Dendritic cell treated with granulocyte-macrophage colony-stimulating factor and Interleukin-4, amounts not matched to agents 40 ng/mL and 50 ng/mL, for 4 days (primary cell): Measurements from ENCODE around the gene CHRNE.

Experiments used
- H3K27ac Mint-ChIP-seq: one replicate; pipeline ENCODE4 v1.8.0; 2022; ENCODE audit warnings: mild to moderate bottlenecking, mixed read lengths
- H3K27me3 Mint-ChIP-seq: one replicate; pipeline ENCODE4 v1.8.0; 2022; ENCODE audit warnings: mild to moderate bottlenecking, mixed read lengths
- H3K36me3 Mint-ChIP-seq: one replicate; pipeline ENCODE4 v1.8.0; 2022; ENCODE audit warnings: low read depth, mixed read lengths
- H3K4me1 Mint-ChIP-seq: one replicate; pipeline ENCODE4 v1.8.0; 2022; ENCODE audit warnings: low read depth, mixed read lengths
- H3K4me3 Mint-ChIP-seq: one replicate; pipeline ENCODE4 v1.8.0; 2022; ENCODE audit warnings: mild to moderate bottlenecking, moderate library complexity, mixed read lengths
- H3K9me3 Mint-ChIP-seq: one replicate; pipeline ENCODE4 v1.8.0; 2022; ENCODE audit warnings: mixed read lengths
- intact Hi-C: fragments of 100-400 bp; cut with micrococcal nuclease; formaldehyde crosslinking; loops from one replicate; pipeline ENCODE4 v1.15.0; 2022

Gene CHRNE

GRCh38 chr17:4903051-4903818, at the start of gene CHRNE:
Gene CHRNE (minus strand): TSS chr17:4903098. CDS start chr17:4903063, 35 bp downstream.
- peaks cover 47% of the 10 kb centered on the region for H3K27me3 Mint-ChIP-seq
- no peak within 1 kb of the TSS for H3K4me3 Mint-ChIP-seq
- peaks cover 48% of the 10 kb centered on the region for H3K4me1 Mint-ChIP-seq
- intact Hi-C loops, result no loop called here
- no peaks in the 10 kb centered on the region for H3K9me3 Mint-ChIP-seq
- no peaks in the 10 kb centered on the region for H3K36me3 Mint-ChIP-seq
- peak within 1 kb of the TSS; percentile 82 for H3K27ac Mint-ChIP-seq

GRCh38 chr17:4951486-4951885, 48.6 kb upstream of the CHRNE start:
- intact Hi-C loops, result no loop called here
- H3K27ac Mint-ChIP-seq, result peak overlapping the region; percentile 90

GRCh38 chr17:4950746-4951204, 47.9 kb upstream of the CHRNE start, which contains the start of gene ENO3:
Gene ENO3 (plus strand): TSS chr17:4951119. CDS start chr17:4951830, 711 bp downstream.
- intact Hi-C loops, result no loop called here
- peaks cover 31% of the 10 kb centered on the region for H3K36me3 Mint-ChIP-seq
- H3K27me3 Mint-ChIP-seq, result peaks cover under 1% of the 10 kb centered on the region
- H3K27ac Mint-ChIP-seq, result peak within 1 kb of the TSS; percentile 90
- H3K9me3 Mint-ChIP-seq, result no peaks in the 10 kb centered on the region
- H3K4me1 Mint-ChIP-seq, result peaks cover 46% of the 10 kb centered on the region
- H3K4me3 Mint-ChIP-seq, result peak within 1 kb of the TSS; percentile 75

More at GRCh38 chr17:4951486-4951885, 48.6 kb upstream of the CHRNE start:
- Mint-ChIP-seq H3K4me1 (peaks cover 47% of the 10 kb centered on the region), H3K4me3 (no peak overlapping the region), H3K9me3 (no peaks in the 10 kb centered on the region), H3K27me3 (peaks cover 5% of the 10 kb centered on the region), H3K36me3 (peaks cover 24% of the 10 kb centered on the region)

GRCh38 chr17:4950075-4950745, 47.3 kb upstream of the CHRNE start:
- peaks cover 49% of the 10 kb centered on the region for H3K4me1 Mint-ChIP-seq
- no peaks in the 10 kb centered on the region for H3K27me3 Mint-ChIP-seq
- no peaks in the 10 kb centered on the region for H3K9me3 Mint-ChIP-seq
- peaks cover 37% of the 10 kb centered on the region for H3K36me3 Mint-ChIP-seq
- H3K27ac Mint-ChIP-seq, result peak overlapping the region; percentile 90
- intact Hi-C loops, result no loop called here
- H3K4me3 Mint-ChIP-seq, result peak overlapping the region; percentile 75

DNA sequence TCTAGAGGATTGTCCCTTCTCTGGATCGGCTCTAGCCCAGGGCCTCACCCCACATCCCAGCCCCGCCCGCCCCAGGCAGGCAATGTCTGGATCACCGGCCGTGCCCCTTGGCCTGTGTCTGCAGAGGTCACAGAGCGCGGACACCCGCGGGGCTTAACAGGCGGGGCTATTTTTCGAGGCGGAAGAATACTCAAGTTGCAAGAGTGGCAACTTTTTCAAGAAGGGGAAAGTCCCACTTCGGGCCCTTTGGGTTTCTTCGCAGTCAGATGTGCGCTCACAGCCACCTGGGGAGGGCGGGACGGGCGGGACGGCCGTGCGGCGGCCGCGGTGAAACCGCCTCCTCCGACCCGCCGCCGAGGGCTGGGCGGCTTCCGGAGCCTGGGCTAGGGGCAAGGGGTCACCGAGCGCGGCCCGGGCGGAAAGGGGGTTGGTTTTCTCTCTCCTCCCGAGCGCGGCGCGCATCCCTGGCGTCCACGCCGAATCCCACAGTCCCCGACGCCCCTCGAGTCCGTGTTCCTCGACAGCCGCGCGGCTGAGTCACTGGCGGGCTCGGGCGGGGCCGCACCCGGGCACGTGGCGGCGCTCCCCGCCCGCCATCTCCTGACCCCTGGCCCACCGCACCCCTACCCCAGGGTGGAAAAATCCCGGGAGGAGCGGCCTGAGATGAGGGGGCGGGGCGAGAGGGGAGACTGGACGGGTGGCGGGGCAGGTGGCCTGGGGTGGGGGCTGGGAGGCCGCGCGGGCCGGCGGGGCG, 46.6 kb upstream of the CHRNE start:
- no peaks in the 10 kb centered on the region for H3K9me3 Mint-ChIP-seq
- peaks cover 44% of the 10 kb centered on the region for H3K36me3 Mint-ChIP-seq
- peaks cover 56% of the 10 kb centered on the region for H3K4me1 Mint-ChIP-seq
- H3K27ac Mint-ChIP-seq, result peak overlapping the region; percentile 90
- intact Hi-C loops, result loop anchor here (5.0 kb wide), 2 partner anchors 38 to 42 kb away; partner anchors contain the start of gene CAMTA2
- peak overlapping the region; percentile 84 for H3K4me3 Mint-ChIP-seq
- no peaks in the 10 kb centered on the region for H3K27me3 Mint-ChIP-seq

- peak overlapping the region; percentile 90 for H3K27ac Mint-ChIP-seq
- no peaks in the 10 kb centered on the region for H3K9me3 Mint-ChIP-seq
- peaks cover 50% of the 10 kb centered on the region for H3K36me3 Mint-ChIP-seq
- no peaks in the 10 kb centered on the region for H3K27me3 Mint-ChIP-seq
- H3K4me3 Mint-ChIP-seq, result peak overlapping the region; percentile 84
- intact Hi-C loops, result loop anchor here (1.0 to 5.0 kb wide), 4 partner anchors 9 to 42 kb away; partner anchors contain the start of genes CAMTA2, RNF167, SLC25A11 and SPAG7
- peaks cover 60% of the 10 kb centered on the region for H3K4me1 Mint-ChIP-seq
Measured at GRCh38 chr17:4948931-4949320, 46.0 kb upstream of the CHRNE start.

DNA sequence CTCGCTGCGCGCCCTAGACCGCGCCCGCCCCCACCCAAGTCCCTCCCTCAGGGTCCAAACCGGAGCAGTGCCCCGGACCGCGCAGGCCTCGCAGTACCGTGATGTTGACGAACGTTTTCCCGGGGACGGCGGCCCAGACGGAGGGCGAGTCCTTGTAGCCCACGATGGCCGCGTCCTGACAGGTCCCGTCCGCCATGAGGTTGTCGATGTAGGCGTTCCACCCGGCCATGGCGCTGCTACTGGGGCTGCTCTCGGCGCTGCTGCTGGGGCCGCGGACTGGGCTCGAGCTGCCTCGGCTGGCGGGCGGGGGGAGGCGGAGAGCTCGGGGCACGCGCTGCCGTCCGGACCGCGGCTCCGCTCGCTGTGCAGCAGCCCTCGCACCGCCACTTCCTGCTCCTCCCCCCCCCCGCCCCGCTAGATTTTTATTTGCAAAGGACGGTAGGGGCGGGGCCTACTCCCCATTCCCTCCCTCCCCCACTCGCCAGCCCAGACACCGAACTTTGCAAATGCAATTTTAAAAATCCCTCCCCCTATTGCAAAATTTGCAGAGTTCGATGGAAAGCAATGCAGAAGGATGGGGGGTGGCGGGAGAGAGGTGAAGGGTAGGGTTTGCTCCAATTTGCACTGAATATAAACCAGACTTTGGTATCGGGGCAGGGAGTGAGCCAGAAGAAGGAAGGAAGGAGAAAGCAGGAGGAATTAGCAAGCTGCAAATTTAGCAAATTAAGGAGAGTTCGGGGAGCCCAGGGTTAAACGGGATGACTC, 45.5 kb upstream of the CHRNE start, which contains the start of gene PFN1:
PFN1 (minus strand) TSS at position 365 of the 765 bp plus-strand sequence; CDS start at position 229, 136 bp downstream.
- H3K36me3 Mint-ChIP-seq, result peaks cover 56% of the 10 kb centered on the region
- peak within 1 kb of the TSS; percentile 84 for H3K4me3 Mint-ChIP-seq
- H3K9me3 Mint-ChIP-seq, result no peaks in the 10 kb centered on the region
- peak within 1 kb of the TSS; percentile 90 for H3K27ac Mint-ChIP-seq
- no peaks in the 10 kb centered on the region for H3K27me3 Mint-ChIP-seq
- intact Hi-C loops, result loop anchor here (1.0 to 5.0 kb wide), 4 partner anchors 8 to 41 kb away; partner anchors contain the start of genes CAMTA2, RNF167, SLC25A11 and SPAG7
- H3K4me1 Mint-ChIP-seq, result peaks cover 60% of the 10 kb centered on the region

DNA sequence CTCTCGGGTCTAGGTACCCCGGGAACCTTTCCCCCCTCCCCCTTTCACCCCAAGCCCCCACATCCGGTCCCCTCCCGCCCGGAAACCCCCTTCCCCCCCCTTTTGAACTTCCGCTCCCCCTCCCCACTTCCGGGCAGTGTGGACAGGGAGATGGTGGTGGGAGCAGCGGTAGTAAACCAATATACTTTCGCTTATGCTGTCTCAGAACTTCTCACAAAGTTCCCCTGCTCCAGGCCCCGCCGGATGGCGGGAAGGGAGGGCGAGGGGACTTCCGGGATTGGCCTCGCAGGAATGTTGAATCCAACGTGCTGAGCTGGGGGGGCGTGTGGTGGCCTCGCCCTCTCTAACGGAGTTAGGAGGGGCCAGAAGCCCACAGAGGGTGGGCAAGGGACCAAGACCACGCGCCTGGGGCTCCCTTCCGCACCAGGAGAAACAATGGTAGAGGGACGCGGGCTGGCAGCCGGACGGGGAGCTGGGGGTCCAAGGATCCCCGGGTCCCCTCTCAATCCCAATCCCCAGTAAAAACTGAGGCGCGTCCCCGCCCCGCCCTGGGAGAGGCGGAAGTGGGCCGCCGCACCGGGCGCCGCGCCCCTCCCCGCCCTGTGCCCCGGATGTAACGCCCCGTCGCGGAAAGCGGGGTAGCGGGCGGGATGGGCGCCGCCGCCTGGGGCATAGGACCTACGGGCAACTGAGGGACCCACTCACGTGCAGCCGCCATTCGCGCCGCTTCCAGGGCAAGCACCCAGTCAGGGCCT, 44.7 kb upstream of the CHRNE start:
- Mint-ChIP-seq H3K4me3 (peak overlapping the region; percentile 84), H3K27me3 (no peaks in the 10 kb centered on the region), H3K4me1 (peaks cover 68% of the 10 kb centered on the region), H3K27ac (peak overlapping the region; percentile 90), H3K9me3 (no peaks in the 10 kb centered on the region), H3K36me3 (peaks cover 63% of the 10 kb centered on the region)
- intact Hi-C loops, result loop anchor here (1.0 to 5.0 kb wide), 4 partner anchors 7 to 40 kb away; partner anchors contain the start of genes CAMTA2, RNF167, SLC25A11 and SPAG7

DNA sequence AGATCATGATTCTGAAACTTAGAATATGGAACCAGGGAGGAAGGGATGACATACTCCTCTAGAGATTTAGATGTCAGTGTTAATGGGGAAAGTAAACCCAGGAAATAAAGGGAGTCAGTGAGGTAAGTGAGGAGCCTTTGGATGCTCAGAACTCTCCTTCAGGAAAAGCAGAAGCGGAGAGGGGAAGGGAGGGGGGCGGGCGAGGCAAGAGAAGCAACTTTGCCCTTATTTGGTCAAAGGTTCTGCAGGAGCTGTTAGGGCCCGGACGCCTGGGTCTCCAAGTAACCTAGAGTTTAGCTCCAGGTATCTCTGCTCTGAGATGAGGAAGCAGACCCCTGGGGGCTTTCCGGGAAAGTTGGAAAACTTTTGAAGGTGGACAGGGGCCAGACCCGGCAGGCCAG, 44.1 kb upstream of the CHRNE start:
- intact Hi-C loops, result loop anchor here (5.0 kb wide), 2 partner anchors 40 kb away; partner anchors contain the start of gene CAMTA2
- Mint-ChIP-seq H3K9me3 (no peaks in the 10 kb centered on the region), H3K4me1 (peaks cover 73% of the 10 kb centered on the region), H3K27ac (peak overlapping the region; percentile 90), H3K4me3 (peak overlapping the region; percentile 84), H3K36me3 (peaks cover 69% of the 10 kb centered on the region), H3K27me3 (no peaks in the 10 kb centered on the region)

DNA sequence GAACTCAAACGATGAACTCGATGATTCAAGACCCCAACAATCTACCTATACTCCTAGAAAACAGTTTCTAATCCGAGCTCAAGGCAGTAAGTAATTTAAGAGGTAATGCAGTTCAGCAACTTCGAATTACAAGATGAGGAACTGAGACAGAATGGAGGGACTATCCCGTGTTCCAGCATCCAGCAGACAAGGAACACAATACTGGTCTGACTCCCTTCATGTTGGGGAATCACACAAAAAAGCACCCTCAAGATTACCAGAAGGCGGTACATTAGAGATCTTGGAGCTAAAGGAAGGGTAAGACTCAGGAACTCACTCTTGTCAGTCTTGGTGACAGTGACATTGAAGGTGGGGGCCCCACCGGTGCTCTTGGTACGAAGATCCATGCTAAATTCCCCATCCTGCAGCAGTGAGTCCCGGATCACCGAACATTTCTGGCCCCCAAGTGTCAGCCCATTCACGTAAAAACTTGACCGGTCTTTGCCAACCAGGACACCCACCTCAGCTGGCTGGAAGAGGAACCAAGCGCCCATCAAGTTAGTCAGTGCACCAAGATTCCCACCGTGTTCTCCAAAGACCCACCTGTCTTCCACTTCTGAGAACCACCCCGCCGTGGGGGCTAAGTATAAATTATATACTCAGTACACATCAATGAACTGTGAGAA, 43.5 kb upstream of the CHRNE start:
- no peaks in the 10 kb centered on the region for H3K9me3 Mint-ChIP-seq
- intact Hi-C loops, result loop anchor here (5.0 kb wide), 2 partner anchors 39 to 41 kb away; partner anchors contain the start of gene CAMTA2
- no peaks in the 10 kb centered on the region for H3K27me3 Mint-ChIP-seq
- H3K4me1 Mint-ChIP-seq, result peaks cover 73% of the 10 kb centered on the region
- peaks cover 75% of the 10 kb centered on the region for H3K36me3 Mint-ChIP-seq
- H3K4me3 Mint-ChIP-seq, result peak overlapping the region; percentile 84
- peak overlapping the region; percentile 90 for H3K27ac Mint-ChIP-seq

DNA sequence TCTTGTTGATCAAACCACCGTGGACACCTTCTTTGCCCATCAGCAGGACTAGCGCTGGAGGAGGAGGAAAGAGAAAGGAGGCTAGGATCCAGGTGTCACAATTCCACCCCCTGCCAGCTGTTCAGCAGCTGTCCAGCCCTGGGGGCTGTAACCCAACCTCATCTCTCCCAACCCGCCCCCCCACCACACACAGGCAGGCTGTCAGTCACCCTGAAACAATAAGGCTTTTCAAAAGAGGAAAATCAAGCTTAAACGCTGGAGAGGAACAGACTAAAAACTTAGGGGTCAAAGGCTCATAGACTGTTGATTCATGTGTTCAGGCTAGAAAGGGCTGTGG, 43.0 kb upstream of the CHRNE start:
- peaks cover 73% of the 10 kb centered on the region for H3K4me1 Mint-ChIP-seq
- H3K27ac Mint-ChIP-seq, result peak overlapping the region; percentile 90
- peak overlapping the region; percentile 84 for H3K4me3 Mint-ChIP-seq
- no peaks in the 10 kb centered on the region for H3K9me3 Mint-ChIP-seq
- peaks cover 80% of the 10 kb centered on the region for H3K36me3 Mint-ChIP-seq
- no peaks in the 10 kb centered on the region for H3K27me3 Mint-ChIP-seq
- intact Hi-C loops, result loop anchor here (5.0 kb wide), 2 partner anchors 39 to 41 kb away; partner anchors contain the start of gene CAMTA2
